Measurements from ENCODE around the gene ZNF611.
"Not testable (repeated sequence)": the region's sequence is repeated elsewhere in the genome, so short reads cannot be mapped to it uniquely, and the experiment has no call there.

Gene ZNF611

GRCh38 chr19:52749780-52750179 is 14.9 kb upstream of the ZNF611 start:
- Histone ChIP-seq H3K9me3 (ENCODE audit: control insufficient read depth, insufficient read depth, low read length) (no peaks in the 10 kb centered on the region), H3K4me3 (ENCODE audit: low read length) (no peak overlapping the region), H3F3A (ENCODE audit: control insufficient read depth, insufficient read depth) (no peaks in the 10 kb centered on the region), H3K79me2 (ENCODE audit: control insufficient read depth, low read length) (no peaks in the 10 kb centered on the region), H3K9me2 (replicated peaks; ENCODE audit: control insufficient read depth, low read length) (no peaks in the 10 kb centered on the region), H3K27me3 (ENCODE audit: control insufficient read depth, low read length) (no peaks in the 10 kb centered on the region), H3K36me3 (ENCODE audit: control insufficient read depth, low read length) (no peaks in the 10 kb centered on the region), H3K27ac (ENCODE audit: low read depth, low read length) (no peak overlapping the region), H3K4me1 (ENCODE audit: control insufficient read depth, low read length) (no peaks in the 10 kb centered on the region), H3K4me2 (ENCODE audit: low read length) (no peak overlapping the region), H4K20me1 (ENCODE audit: control insufficient read depth, insufficient read depth, low read depth, low read length) (no peaks in the 10 kb centered on the region)
- TF ChIP-seq CTCF (IDR thresholded peaks at IDR 0.05; ENCODE audit: low read depth, low read length, poor library complexity, severe bottlenecking), result no peak

GRCh38 chr19:52748336-52748950 is 13.6 kb upstream of the ZNF611 start:
- no peaks in the 10 kb centered on the region for H4K20me1 ChIP-seq (ENCODE audit: control insufficient read depth, insufficient read depth, low read depth, low read length)
- H3K4me1 ChIP-seq (ENCODE audit: control insufficient read depth, low read length), result no peaks in the 10 kb centered on the region
- H3F3A ChIP-seq (ENCODE audit: control insufficient read depth, insufficient read depth), result no peaks in the 10 kb centered on the region
- H3K9me2 ChIP-seq (replicated peaks; ENCODE audit: control insufficient read depth, low read length), result no peaks in the 10 kb centered on the region
- H3K9me3 ChIP-seq (ENCODE audit: control insufficient read depth, insufficient read depth, low read length), result no peaks in the 10 kb centered on the region
- TF ChIP-seq CTCF (IDR thresholded peaks at IDR 0.05; ENCODE audit: low read depth, low read length, poor library complexity, severe bottlenecking) (peak; percentile 19), EZH2phosphoT487 (IDR thresholded peaks at IDR 0.05; ENCODE audit: borderline replicate concordance, low read length) (no peak)
- H3K27ac ChIP-seq (ENCODE audit: low read depth, low read length), result no peak overlapping the region
- H3K4me3 ChIP-seq (ENCODE audit: low read length), result no peak overlapping the region
- no peaks in the 10 kb centered on the region for H3K27me3 ChIP-seq (ENCODE audit: control insufficient read depth, low read length)
- H3K36me3 ChIP-seq (ENCODE audit: control insufficient read depth, low read length), result no peaks in the 10 kb centered on the region
- H3K4me2 ChIP-seq (ENCODE audit: low read length), result no peak overlapping the region
- H3K79me2 ChIP-seq (ENCODE audit: control insufficient read depth, low read length), result no peaks in the 10 kb centered on the region

GRCh38 chr19:52745919-52746318 is 11.1 kb upstream of the ZNF611 start:
- not testable (repeated sequence) for H3K4me2 ChIP-seq (ENCODE audit: low read length); H3K27ac ChIP-seq (ENCODE audit: low read depth, low read length); H4K20me1 ChIP-seq (ENCODE audit: control insufficient read depth, insufficient read depth, low read depth, low read length); H3K79me2 ChIP-seq (ENCODE audit: control insufficient read depth, low read length); H3K27me3 ChIP-seq (ENCODE audit: control insufficient read depth, low read length); H3F3A ChIP-seq (ENCODE audit: control insufficient read depth, insufficient read depth); H3K4me3 ChIP-seq (ENCODE audit: low read length); H3K36me3 ChIP-seq (ENCODE audit: control insufficient read depth, low read length); H3K9me3 ChIP-seq (ENCODE audit: control insufficient read depth, insufficient read depth, low read length); H3K4me1 ChIP-seq (ENCODE audit: control insufficient read depth, low read length); H3K9me2 ChIP-seq (replicated peaks; ENCODE audit: control insufficient read depth, low read length)

- no peaks in the 10 kb centered on the region for H3F3A ChIP-seq (ENCODE audit: control insufficient read depth, insufficient read depth)
These were observed 8.2 kb upstream of the ZNF611 start for GRCh38 chr19:52743091-52743490.

More at GRCh38 chr19:52743091-52743490, 8.2 kb upstream of the ZNF611 start:
- Histone ChIP-seq H3K4me3 (ENCODE audit: low read length) (no peak overlapping the region), H3K27ac (ENCODE audit: low read depth, low read length) (no peak overlapping the region), H3K4me2 (ENCODE audit: low read length) (no peak overlapping the region), H3K79me2 (ENCODE audit: control insufficient read depth, low read length) (no peaks in the 10 kb centered on the region), H3K9me3 (ENCODE audit: control insufficient read depth, insufficient read depth, low read length) (no peaks in the 10 kb centered on the region), H4K20me1 (ENCODE audit: control insufficient read depth, insufficient read depth, low read depth, low read length) (no peaks in the 10 kb centered on the region), H3K36me3 (ENCODE audit: control insufficient read depth, low read length) (no peaks in the 10 kb centered on the region), H3K4me1 (ENCODE audit: control insufficient read depth, low read length) (no peaks in the 10 kb centered on the region), H3K9me2 (replicated peaks; ENCODE audit: control insufficient read depth, low read length) (no peaks in the 10 kb centered on the region), H3K27me3 (ENCODE audit: control insufficient read depth, low read length) (no peaks in the 10 kb centered on the region)
- TF ChIP-seq CTCF (IDR thresholded peaks at IDR 0.05; ENCODE audit: low read depth, low read length, poor library complexity, severe bottlenecking), result no peak
- no peak for TF ChIP-seq EZH2phosphoT487 (IDR thresholded peaks at IDR 0.05; ENCODE audit: borderline replicate concordance, low read length)

All from DOHH2 (cell line).